CD4-positive, CD25-positive, alpha-beta regulatory T cell (primary cell): ENCODE data around the gene CHEK2. TPM values are rescaled to one million over a fixed set of nuclear protein-coding genes. Genes with fewer than 3 reads are reported as not detected.

Experiments used
- ATAC-seq, 2 donors: fragments of 150-1000 bp; cut with Tn5 transposase; one replicate each; pipeline ENCODE4 v1.10.0; 2021; ENCODE audit warnings: low read depth in 2 of 2, moderate number of reproducible peaks in 2 of 2, moderate library complexity in 1 of 2
- DNase-seq, 3 donors: peaks; one replicate each; pipeline versions ENCODE4 v3.0.0 to v3.0.0-alpha.2; 2012 to 2022; ENCODE audit warnings: mixed read lengths in 1 of 3
- H3K27ac ChIP-seq: one replicate; pipeline ENCODE4 v1.7.0; 2013; ENCODE audit warnings: mild to moderate bottlenecking, low read length; ENCODE audit not compliant: insufficient read depth, poor library complexity, severe bottlenecking
- H3K27me3 ChIP-seq: one replicate; pipeline ENCODE4 v1.7.0; 2013; ENCODE audit warnings: low read length; ENCODE audit not compliant: control insufficient read depth, insufficient read depth
- H3K36me3 ChIP-seq: one replicate; pipeline ENCODE4 v1.7.0; 2013; ENCODE audit warnings: mild to moderate bottlenecking, low read length, moderate library complexity; ENCODE audit not compliant: control insufficient read depth, insufficient read depth
- H3K4me1 ChIP-seq: 2 replicates; pipeline ENCODE4 v1.7.0; 2013; ENCODE audit warnings: mild to moderate bottlenecking, low read length; ENCODE audit not compliant: insufficient read depth, control insufficient read depth, poor library complexity, severe bottlenecking
- H3K4me3 ChIP-seq: one replicate; pipeline ENCODE4 v1.7.0; 2013; ENCODE audit warnings: low read depth, mild to moderate bottlenecking, low read length, moderate library complexity
- H3K9me3 ChIP-seq, 2 experiments: 1 replicate in 1 of 2; 2 replicates in 1 of 2; pipeline ENCODE4 v1.7.0; 2013; ENCODE audit warnings: low read length in 2 of 2, mild to moderate bottlenecking in 1 of 2, moderate library complexity in 1 of 2; ENCODE audit not compliant: control insufficient read depth in 2 of 2
- H3K27ac Mint-ChIP-seq, 3 donors: one replicate each; pipeline ENCODE4 v1.8.0; 2020 to 2022; ENCODE audit warnings: mild to moderate bottlenecking in 3 of 3, mixed read lengths in 3 of 3, moderate library complexity in 2 of 3
- H3K27me3 Mint-ChIP-seq: one replicate; pipeline ENCODE4 v1.8.0; 2022; ENCODE audit warnings: mild to moderate bottlenecking, mixed read lengths
- H3K36me3 Mint-ChIP-seq: one replicate; pipeline ENCODE4 v1.8.0; 2020; ENCODE audit warnings: mixed read lengths
- H3K4me1 Mint-ChIP-seq, 4 donors: one replicate each; pipeline ENCODE4 v1.8.0; 2020 to 2022; ENCODE audit warnings: mixed read lengths in 4 of 4, mild to moderate bottlenecking in 1 of 4
- H3K4me3 Mint-ChIP-seq, 4 donors: one replicate each; pipeline ENCODE4 v1.8.0; 2020 to 2022; ENCODE audit warnings: mild to moderate bottlenecking in 4 of 4, mixed read lengths in 4 of 4, moderate library complexity in 3 of 4
- H3K9me3 Mint-ChIP-seq, 7 donors: one replicate each; pipeline ENCODE4 v1.8.0; 2020 to 2022; ENCODE audit warnings: mixed read lengths in 7 of 7, mild to moderate bottlenecking in 3 of 7, moderate library complexity in 2 of 7
- polyA plus RNA-seq, 4 donors: library from polyadenylated mRNA; unstranded; fragments of 300-500 nt; fragmentation: Illumina TruSeq; gene quantifications; one replicate each; pipeline ENCODE4 v1.2.3, GENCODE V29; 2021
- total RNA-seq: library from RNA; stranded (reverse); gene quantifications from one replicate; pipeline ENCODE4 v1.2.3, GENCODE V29; 2022

Gene CHEK2
- total and polyA plus RNA-seq, 5 donors from 2014 or later, result 6.9 to 11.8 (median 8.9) TPM

DNA sequence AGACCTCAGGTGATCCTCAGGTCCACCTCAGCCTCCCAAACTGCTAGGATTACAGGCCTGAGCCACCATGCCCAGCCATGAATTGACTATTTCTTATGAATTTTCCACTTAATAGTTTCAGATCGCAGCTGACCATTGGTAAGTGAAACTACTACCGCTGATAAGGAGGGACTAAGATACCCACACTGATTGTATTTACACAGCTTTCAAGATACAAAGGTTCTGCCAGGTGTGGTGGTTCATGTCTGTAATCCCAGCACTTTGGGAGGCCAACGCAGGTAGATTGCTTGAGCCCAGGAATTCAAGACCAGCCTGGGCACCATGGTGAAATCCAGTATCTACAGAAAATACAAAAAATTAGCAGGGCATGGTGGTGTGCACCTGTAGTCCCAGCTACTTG is 3.9 kb downstream of the CHEK2 start:
- no peak for ATAC-seq
- no peaks in the 10 kb centered on the region for H3K27me3 Mint-ChIP-seq
- Histone ChIP-seq H3K4me1 (peaks cover 7% of the 10 kb centered on the region), H3K27ac (no peak overlapping the region), H3K27me3 (no peaks in the 10 kb centered on the region), H3K36me3 (peaks cover 2% of the 10 kb centered on the region), H3K4me3 (no peak overlapping the region), H3K9me3 (no peaks in the 10 kb centered on the region)
- H3K27ac Mint-ChIP-seq, result no peak overlapping the region
- H3K4me3 Mint-ChIP-seq, result no peak overlapping the region
- H3K9me3 Mint-ChIP-seq, result no peaks in the 10 kb centered on the region
- peaks cover 5% of the 10 kb centered on the region for H3K36me3 Mint-ChIP-seq
- peaks cover 3 to 26% (median 19%) of the 10 kb centered on the region in 4 donors for H3K4me1 Mint-ChIP-seq
- no peak for DNase-seq

DNA sequence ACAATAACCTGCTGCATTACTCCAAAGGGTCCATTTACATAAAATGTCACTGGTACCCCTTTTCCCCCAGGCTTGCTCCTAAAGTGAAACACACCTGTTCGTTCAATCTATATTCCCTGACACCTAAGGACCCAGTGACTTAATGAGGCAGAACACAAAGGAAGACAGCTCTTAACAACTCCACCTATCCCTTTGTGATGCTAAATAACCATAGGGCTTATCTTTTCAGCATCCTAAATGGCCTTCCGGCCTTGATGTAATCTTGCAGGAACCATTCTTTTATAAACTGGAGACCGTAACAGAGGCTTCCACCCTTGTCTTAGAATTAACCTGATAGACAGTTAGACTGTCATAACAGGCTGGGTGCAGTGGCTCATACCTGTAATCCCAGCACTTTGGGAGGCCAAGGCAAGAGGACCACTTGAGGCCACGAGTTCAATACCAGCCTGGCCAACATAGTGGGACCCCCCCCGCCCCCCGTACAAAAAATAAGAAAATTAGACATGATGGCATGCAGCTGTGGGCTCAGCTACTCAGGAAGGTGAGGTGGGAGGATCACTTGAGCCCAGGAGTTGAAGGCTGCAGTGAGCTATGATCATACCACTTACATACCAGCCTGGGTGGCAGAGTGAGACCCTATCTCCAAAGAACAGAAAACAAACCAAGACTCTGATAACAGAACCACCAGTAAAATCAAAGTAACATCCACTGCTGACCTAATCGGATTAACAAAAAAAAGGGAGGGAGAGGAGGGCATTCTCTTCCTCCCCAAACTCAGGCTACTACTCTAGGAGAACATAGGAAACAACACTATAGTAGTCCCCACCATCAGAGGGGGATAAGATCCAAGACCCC is 5.1 kb downstream of the CHEK2 start:
- peak overlapping the region in 1 of 3 donors; percentile 44 for H3K27ac Mint-ChIP-seq
- H3K4me1 Mint-ChIP-seq, result peaks cover 0 to 17% (median 11%) of the 10 kb centered on the region in 4 donors
- H3K9me3 Mint-ChIP-seq, result no peaks in the 10 kb centered on the region
- no peak for DNase-seq
- peak overlapping the region in 1 of 4 donors; percentile 50 for H3K4me3 Mint-ChIP-seq
- no peak overlapping the region for H3K27ac ChIP-seq
- H3K27me3 ChIP-seq, result no peaks in the 10 kb centered on the region
- ATAC-seq, result no peak
- peaks cover 2% of the 10 kb centered on the region for H3K36me3 ChIP-seq
- no peaks in the 10 kb centered on the region for H3K9me3 ChIP-seq
- no peak overlapping the region for H3K4me3 ChIP-seq
- no peaks in the 10 kb centered on the region for H3K4me1 ChIP-seq
- no peaks in the 10 kb centered on the region for H3K27me3 Mint-ChIP-seq
- H3K36me3 Mint-ChIP-seq, result peaks cover 5% of the 10 kb centered on the region

DNA sequence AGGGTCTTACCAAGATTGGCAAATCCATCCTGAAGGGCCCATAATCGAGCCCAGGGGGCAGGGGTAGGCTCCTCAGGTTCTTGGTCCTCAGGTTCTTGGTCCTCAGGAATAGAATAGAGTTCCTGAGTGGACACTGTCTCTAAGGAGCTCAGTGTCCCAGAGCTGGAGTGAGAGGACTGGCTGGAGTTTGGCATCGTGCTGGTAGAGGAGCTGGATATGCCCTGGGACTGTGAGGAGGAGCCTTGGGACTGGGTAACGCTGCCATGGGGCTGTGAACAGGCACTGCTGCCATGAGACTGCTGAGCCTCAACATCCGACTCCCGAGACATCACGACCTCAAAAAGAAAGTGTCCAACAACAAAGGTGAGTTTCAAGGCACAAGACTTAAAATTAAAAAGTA is 7.2 kb downstream of the CHEK2 start:
- Histone ChIP-seq H3K27ac (no peak overlapping the region), H3K4me1 (no peaks in the 10 kb centered on the region), H3K9me3 (no peaks in the 10 kb centered on the region), H3K27me3 (no peaks in the 10 kb centered on the region), H3K36me3 (peaks cover 2% of the 10 kb centered on the region), H3K4me3 (no peak overlapping the region)
- Mint-ChIP-seq H3K27ac (no peak overlapping the region), H3K4me3 (no peak overlapping the region), H3K36me3 (peaks cover 5% of the 10 kb centered on the region), H3K27me3 (no peaks in the 10 kb centered on the region), H3K9me3 (no peaks in the 10 kb centered on the region), H3K4me1 (peaks cover 0 to 5% (median 4%) of the 10 kb centered on the region in 4 donors)
- ATAC-seq (no peak), DNase-seq (no peak)

DNA sequence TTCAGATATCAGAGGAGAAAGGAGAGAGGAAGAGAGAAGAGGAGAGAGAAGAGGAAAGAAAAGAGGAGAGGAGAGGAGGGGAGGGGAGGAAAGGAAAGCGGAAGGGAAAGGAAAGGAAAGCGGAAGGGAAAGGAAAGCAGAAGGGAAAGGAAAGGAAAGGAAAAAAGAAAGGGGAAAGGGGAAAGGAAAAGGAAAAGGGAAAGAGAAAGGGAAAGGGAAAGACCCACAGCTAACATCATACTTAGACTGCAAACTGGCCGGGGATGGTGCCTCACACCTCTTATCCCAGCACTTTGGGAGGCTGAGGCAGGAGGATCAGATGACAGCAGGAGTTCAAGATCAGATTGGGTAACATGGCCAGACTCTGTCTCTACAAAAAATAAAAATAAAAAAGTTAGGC is 11.4 kb downstream of the CHEK2 start:
- no peaks in the 10 kb centered on the region for H3K9me3 Mint-ChIP-seq
- H3K27me3 Mint-ChIP-seq, result no peaks in the 10 kb centered on the region
- H3K36me3 Mint-ChIP-seq, result peaks cover 20% of the 10 kb centered on the region
- ATAC-seq (no peak), DNase-seq (no peak)
- peaks cover 0 to 6% (median 0%) of the 10 kb centered on the region in 4 donors for H3K4me1 Mint-ChIP-seq
- H3K9me3 ChIP-seq, result no peaks in the 10 kb centered on the region
- H3K4me3 Mint-ChIP-seq, result no peak overlapping the region
- H3K27ac Mint-ChIP-seq, result no peak overlapping the region
- no peaks in the 10 kb centered on the region for H3K27me3 ChIP-seq
- H3K27ac ChIP-seq, result no peak overlapping the region
- H3K4me1 ChIP-seq, result no peaks in the 10 kb centered on the region
- no peak overlapping the region for H3K4me3 ChIP-seq
- H3K36me3 ChIP-seq, result peaks cover 2% of the 10 kb centered on the region

DNA sequence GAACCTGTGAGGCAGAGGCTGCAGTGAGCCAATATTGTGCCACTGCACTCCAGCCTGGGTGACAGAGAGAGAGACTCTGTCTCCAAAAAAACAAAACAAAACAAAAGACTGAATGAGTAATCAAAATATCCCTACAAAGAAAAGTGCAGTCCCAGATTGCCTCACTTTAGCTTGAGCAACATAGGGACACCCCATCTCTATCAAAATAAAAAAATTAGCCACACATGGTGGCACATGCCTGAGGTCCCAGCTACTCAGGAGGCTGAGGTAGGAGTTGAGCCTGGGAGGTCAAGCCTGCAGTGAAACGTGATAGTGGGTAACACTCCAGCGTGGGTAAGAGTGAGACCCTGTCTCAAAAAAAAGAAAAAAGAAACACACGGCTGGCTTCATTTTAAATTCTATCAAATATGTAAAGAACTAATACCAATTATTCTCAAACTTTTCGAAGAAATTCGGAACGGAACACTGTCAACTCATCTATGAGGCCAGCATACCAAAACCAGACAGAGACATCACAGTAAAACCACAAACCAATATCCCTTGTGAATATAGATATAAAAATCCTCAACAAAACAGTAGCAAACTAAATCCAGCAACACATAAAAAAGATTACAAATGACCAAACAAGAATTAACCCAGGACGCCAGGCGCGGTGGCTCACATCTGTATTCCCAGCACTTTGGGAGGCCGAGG is 12.9 kb downstream of the CHEK2 start:
- Mint-ChIP-seq H3K27me3 (no peaks in the 10 kb centered on the region), H3K27ac (no peak overlapping the region), H3K4me3 (no peak overlapping the region), H3K4me1 (peaks cover 0 to 5% (median 0%) of the 10 kb centered on the region in 4 donors), H3K9me3 (no peaks in the 10 kb centered on the region), H3K36me3 (peaks cover 30% of the 10 kb centered on the region)
- Histone ChIP-seq H3K36me3 (no peaks in the 10 kb centered on the region), H3K9me3 (no peaks in the 10 kb centered on the region), H3K4me1 (no peaks in the 10 kb centered on the region), H3K27ac (no peak overlapping the region), H3K27me3 (no peaks in the 10 kb centered on the region), H3K4me3 (no peak overlapping the region)
- ATAC-seq (no peak), DNase-seq (no peak)

DNA sequence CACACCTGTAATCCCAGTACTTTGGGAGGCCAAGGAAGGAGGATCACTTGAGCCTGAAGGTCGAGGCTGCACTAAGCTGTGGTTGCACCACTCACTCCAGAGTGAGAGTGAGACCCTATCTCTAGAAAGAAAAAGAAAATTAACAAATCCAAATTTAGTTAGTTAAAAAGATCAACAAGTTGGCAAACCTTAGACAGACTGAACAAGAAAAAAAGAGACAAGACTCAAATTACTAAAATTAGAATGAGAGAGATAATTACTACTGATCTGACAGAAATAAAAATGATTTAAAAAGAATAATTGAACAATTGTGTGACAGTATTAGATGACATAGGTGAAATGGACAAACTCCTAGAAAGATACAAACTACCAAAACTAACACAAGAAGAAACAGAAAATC is 13.6 kb downstream of the CHEK2 start:
- Histone ChIP-seq H3K4me3 (no peak overlapping the region), H3K9me3 (no peaks in the 10 kb centered on the region), H3K27ac (no peak overlapping the region), H3K36me3 (no peaks in the 10 kb centered on the region), H3K4me1 (no peaks in the 10 kb centered on the region), H3K27me3 (no peaks in the 10 kb centered on the region)
- Mint-ChIP-seq H3K4me3 (no peak overlapping the region), H3K9me3 (no peaks in the 10 kb centered on the region), H3K4me1 (peaks cover 0 to 5% (median 0%) of the 10 kb centered on the region in 4 donors), H3K27ac (no peak overlapping the region), H3K27me3 (no peaks in the 10 kb centered on the region), H3K36me3 (peaks cover 32% of the 10 kb centered on the region)
- no peak for ATAC-seq
- no peak for DNase-seq

DNA sequence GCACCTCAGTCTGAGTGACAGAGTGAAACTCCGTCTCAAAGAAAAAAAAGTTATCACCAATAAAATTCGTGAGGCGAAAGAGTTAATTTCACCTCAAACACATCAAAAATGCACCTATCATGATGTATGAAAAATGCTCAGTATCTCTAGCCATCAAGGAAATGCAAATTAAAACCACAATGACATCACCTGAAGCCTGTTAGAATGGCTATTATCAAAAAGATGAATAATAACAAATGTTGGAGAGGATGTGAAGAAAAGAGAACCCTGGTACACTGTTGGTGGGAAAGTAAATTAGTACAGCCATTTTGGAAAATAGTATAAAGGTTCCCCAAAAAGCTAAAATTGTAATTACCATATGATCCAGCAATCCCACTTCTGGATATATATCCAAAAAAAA is 23.6 kb downstream of the CHEK2 start:
- Mint-ChIP-seq H3K27ac (peak overlapping the region in 1 of 3 donors; percentile 72), H3K4me3 (no peak overlapping the region), H3K27me3 (no peaks in the 10 kb centered on the region), H3K9me3 (peaks cover 0 to 2% (median 0%) of the 10 kb centered on the region in 7 donors), H3K4me1 (peaks cover 5 to 18% (median 9%) of the 10 kb centered on the region in 4 donors), H3K36me3 (peaks cover 15% of the 10 kb centered on the region)
- no peaks in the 10 kb centered on the region for H3K36me3 ChIP-seq
- no peak overlapping the region for H3K4me3 ChIP-seq
- no peaks in the 10 kb centered on the region for H3K9me3 ChIP-seq
- H3K27ac ChIP-seq, result no peak overlapping the region
- no peaks in the 10 kb centered on the region for H3K27me3 ChIP-seq
- ATAC-seq (no peak), DNase-seq (peak in 1 of 3 donors; percentile 22)
- no peaks in the 10 kb centered on the region for H3K4me1 ChIP-seq
